GM21367 (cell line): ENCODE data around the gene MOCS1.

Source experiments
- ATAC-seq: cut with Tn5 transposase; IDR thresholded peaks from one replicate; pipeline ENCODE4 v1.9.1; 2021; ENCODE audit not compliant: unreplicated experiment

Gene MOCS1

GRCh38 chr6:39881851-39882530 lies 52.3 kb downstream of the MOCS1 start:
- ATAC-seq = no peak

DNA sequence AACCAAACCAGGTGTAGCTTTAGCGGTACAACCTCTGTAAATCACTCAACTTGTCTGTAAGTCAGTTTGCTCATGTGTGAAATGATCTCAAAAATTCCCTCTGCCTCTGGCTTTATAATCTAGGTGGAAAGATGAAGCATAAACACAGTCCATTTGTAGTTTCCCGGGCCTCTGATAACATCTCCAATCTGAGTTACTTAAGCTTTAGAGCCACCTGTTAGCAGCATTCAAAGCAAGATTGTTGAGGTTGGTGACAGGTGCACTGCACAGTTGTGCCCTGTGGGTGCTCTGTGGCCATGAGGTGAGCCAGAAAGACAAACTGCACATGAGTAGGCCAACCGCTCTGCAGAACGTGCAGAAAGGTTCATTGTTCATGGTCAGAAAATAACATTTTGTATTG lies 53.7 kb downstream of the MOCS1 start:
- no peak for ATAC-seq

- no peak for ATAC-seq
Observed at GRCh38 chr6:39879535-39879934, 54.7 kb downstream of the MOCS1 start.

- ATAC-seq = no peak
Observed at GRCh38 chr6:39876826-39877225, 57.4 kb downstream of the MOCS1 start.

DNA sequence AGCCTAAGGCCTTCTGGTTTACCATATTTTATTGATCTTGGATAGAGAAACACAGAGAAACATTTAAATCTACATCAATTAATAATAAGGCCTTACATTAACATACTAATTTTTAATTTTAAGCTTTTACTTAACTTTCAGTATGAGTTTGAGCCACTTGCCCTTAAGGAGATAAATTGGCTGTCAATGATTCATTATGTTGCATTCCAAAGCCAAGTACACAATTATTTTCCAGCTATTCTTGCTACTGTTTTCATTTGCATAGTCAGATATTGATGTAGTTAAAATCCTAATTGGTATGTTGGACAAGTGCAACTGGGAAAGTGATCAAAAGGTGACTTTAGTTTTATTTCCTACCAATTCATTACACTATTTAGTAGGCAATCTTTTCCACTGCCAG lies 58.2 kb downstream of the MOCS1 start:
- ATAC-seq = no peak

DNA sequence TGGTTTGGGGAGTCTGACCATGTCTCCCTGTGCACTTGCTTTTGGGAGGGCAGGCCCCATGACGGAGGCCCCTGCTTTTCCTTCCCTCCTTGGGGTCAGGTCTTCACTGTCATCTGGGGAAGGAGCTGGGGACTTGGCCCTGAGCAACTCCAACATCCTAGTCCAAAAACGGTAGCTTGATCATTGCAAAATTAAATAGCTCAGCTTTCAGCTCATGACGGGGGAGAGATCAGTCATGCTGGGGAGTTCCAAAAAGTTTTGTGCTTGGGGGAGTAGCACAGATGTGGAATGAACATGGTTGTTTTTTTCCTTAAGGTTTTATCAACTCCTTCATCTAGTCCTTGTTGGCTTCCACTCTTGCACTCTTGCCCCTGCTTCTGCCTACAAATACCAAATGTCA lies 60.8 kb downstream of the MOCS1 start:
- ATAC-seq = no peak

- no peak for ATAC-seq
Observed at GRCh38 chr6:39870950-39871349, 63.3 kb downstream of the MOCS1 start.

- ATAC-seq = no peak
Observed at GRCh38 chr6:39867592-39867991, 66.7 kb downstream of the MOCS1 start.

DNA sequence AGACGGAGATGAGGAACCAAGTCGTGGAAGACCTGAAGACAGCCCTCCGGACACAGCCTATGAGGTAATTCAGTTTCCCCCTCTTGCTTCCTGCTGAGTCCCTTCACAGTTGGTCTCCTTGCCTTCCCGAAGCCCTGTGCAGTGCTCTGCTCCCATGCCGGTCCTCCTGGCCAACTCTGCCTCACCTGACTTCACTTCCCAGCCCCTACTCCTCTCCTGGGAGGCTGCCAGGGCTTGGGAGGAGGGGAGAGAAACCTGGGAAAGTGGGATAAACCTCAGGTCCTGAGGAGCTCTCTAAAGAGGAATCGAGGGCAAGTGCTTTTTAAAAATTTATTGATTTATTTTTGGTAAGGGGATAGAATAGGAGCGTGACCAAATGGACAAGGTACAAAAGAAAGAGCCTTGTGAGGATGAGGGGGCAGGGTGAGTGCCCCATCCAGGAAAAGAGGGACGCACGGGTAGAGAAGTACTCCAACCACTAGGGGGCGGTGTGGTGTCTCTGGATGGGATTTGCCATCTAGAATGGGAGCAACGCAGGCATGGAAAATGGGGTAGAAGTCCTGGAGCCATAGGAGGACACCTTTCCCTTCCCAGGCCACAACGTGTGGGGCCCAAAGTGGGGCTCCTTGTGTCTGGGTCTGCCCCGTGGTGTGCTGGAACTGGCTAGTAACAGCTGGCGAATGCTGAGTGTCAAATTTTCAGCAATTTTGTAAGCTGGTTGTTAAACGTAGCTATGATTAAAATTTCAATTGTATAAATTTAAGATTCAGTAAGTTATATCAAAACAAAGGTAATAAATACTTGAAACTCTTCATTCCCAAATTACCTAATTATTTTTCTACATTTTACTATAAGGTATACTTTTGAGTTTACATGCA lies 69.0 kb downstream of the MOCS1 start:
- no peak for ATAC-seq

DNA sequence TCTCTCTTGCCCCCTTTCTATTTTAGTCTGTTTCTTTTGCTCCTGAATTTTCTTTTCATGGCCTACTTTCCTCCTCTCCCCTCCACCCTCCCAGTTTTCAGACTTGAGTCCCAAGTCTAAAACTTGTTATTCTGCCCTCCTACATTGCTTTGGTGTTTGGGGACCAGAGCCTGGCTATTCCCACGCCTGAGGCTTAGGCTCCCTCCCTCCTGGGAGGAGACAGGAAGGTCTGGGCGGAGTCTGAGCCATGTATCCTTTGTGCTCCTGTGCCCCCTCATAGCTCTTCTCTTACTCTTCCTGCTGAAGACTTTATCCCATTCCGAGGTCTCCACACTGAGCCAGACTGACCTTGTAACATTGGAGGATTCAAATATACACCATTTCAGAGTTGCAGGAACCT lies 72.6 kb downstream of the MOCS1 start:
- no peak for ATAC-seq

- no peak for ATAC-seq
Observed at GRCh38 chr6:39859025-39859424, 75.2 kb downstream of the MOCS1 start.

DNA sequence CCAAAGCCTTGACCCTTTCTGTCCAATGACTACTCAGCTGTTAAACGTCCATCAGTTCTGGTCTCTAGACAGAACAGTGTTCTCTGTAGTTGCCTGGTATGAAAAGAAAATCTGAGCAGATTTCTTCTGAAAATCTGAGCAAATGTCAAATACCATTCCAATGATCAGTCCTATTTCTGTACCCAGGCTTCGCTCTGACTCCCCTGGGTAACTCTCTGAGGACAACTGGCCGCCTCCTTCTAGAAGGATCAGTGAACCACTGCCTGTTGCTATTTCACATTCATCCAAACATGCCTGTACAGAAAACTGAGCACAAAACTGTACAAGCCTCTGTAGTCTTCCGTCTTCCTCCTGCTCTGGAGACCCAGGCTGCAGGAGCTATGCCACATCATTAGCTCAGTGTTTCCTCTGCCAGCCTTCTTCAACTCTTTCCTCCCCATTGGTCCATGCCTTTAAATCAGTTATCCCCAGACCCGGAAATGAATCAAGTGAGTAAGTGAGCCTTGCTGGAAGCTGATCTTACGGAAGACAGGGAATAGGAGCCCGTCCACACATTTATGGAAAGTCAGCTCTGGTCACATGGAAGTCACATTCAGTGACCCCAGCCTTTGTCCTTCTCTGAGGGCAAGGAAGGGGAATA lies 78.8 kb downstream of the MOCS1 start:
- ATAC-seq = no peak
